Activated T-cell treated with anti-CD3 and anti-CD28 coated beads, Interleukin-2, amount 50 U/mL, for 24 hours (primary cell): Measurements from ENCODE around the gene NUP155.

Source experiments
- DNase-seq: peaks from one replicate; pipeline ENCODE4 v3.0.0-alpha.2; 2020
- H3K27ac Mint-ChIP-seq: 2 replicates; pipeline ENCODE4 v1.8.0; 2020; ENCODE audit warnings: mild to moderate bottlenecking, mixed read lengths
- H3K27me3 Mint-ChIP-seq: 2 replicates; pipeline ENCODE4 v1.8.0; 2020; ENCODE audit warnings: mixed read lengths
- H3K36me3 Mint-ChIP-seq: 2 replicates; pipeline ENCODE4 v1.8.0; 2020; ENCODE audit warnings: low read depth, mixed read lengths
- H3K4me1 Mint-ChIP-seq: 2 replicates; pipeline ENCODE4 v1.8.0; 2020; ENCODE audit warnings: low read depth, mixed read lengths
- H3K4me3 Mint-ChIP-seq: 2 replicates; pipeline ENCODE4 v1.8.0; 2020; ENCODE audit warnings: mild to moderate bottlenecking, moderate library complexity, mixed read lengths
- H3K9me3 Mint-ChIP-seq: 2 replicates; pipeline ENCODE4 v1.8.0; 2020; ENCODE audit warnings: mixed read lengths

The NUP155 gene

DNA sequence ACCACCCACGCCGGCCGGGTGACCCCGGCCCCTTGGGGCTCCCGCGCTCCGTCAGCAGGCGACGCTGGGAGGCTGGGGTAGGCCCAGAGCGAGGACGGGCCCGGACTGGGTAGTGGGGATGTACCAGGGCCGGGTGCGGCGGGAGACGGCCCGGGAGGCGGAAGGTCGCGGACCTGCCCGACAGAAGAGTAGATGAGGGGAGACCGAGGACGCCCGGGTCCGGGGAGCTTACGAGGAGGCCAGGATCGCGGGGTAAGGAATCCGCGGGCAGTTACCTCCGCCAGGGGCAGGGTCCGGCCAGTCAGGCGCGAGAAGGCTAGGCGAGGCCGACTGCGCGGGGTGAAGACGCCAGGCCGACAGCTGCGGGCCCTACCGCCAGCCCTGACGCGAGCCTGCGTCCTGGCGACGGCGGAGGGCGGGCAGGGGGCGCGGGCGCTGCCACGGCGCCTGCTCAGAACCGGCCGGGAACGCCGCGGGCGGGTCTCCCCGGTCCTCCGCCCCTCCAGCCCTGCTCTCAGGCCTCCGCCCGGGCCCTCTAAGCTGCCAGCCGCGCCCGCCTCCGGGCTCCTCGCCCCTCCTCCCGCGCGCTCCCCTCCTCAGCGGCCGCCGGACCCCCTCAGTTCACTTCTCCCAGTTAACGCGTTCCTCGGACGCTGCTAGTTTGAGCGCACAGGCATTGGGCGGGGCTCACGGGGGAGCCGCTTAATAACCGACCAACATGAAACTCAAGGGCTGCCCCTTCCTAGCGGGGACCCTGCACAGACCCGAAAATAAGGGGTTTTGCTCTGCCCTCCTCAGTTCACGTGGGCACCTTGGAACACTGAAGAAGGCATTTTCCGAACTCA, 121.7 kb downstream of the NUP155 start, which contains the start of gene CPLANE1:
Gene CPLANE1, minus strand, starts transcription at position 407 of the 845 bp plus-strand sequence. CDS start 1,678 bp downstream, outside the sequence.
- Mint-ChIP-seq H3K9me3 (peaks cover 1% of the 10 kb centered on the region), H3K27me3 (no peaks in the 10 kb centered on the region), H3K27ac (peak within 1 kb of the TSS; percentile 74), H3K4me1 (peaks cover 13% of the 10 kb centered on the region), H3K36me3 (no peaks in the 10 kb centered on the region), H3K4me3 (peak within 1 kb of the TSS; percentile 78)
- peak; percentile 80 for DNase-seq

- no peak for DNase-seq
- Mint-ChIP-seq H3K27ac (peak overlapping the region; percentile 74), H3K9me3 (no peaks in the 10 kb centered on the region), H3K36me3 (no peaks in the 10 kb centered on the region), H3K4me1 (peaks cover 13% of the 10 kb centered on the region), H3K27me3 (no peaks in the 10 kb centered on the region), H3K4me3 (peak overlapping the region; percentile 78)
Observed at GRCh38 chr5:37248421-37248969, 122.4 kb downstream of the NUP155 start.

- H3K4me1 Mint-ChIP-seq, result peaks cover 13% of the 10 kb centered on the region
- no peaks in the 10 kb centered on the region for H3K36me3 Mint-ChIP-seq
- no peaks in the 10 kb centered on the region for H3K9me3 Mint-ChIP-seq
- no peak for DNase-seq
- H3K27ac Mint-ChIP-seq, result no peak overlapping the region
- H3K27me3 Mint-ChIP-seq, result no peaks in the 10 kb centered on the region
- peak overlapping the region; percentile 78 for H3K4me3 Mint-ChIP-seq
Observed at GRCh38 chr5:37247496-37247895, 123.4 kb downstream of the NUP155 start.

- H3K4me3 Mint-ChIP-seq, result no peak overlapping the region
- no peaks in the 10 kb centered on the region for H3K9me3 Mint-ChIP-seq
- peaks cover 13% of the 10 kb centered on the region for H3K4me1 Mint-ChIP-seq
- H3K27me3 Mint-ChIP-seq, result no peaks in the 10 kb centered on the region
- H3K27ac Mint-ChIP-seq, result no peak overlapping the region
- H3K36me3 Mint-ChIP-seq, result no peaks in the 10 kb centered on the region
- DNase-seq, result no peak
Observed at GRCh38 chr5:37247036-37247435, 123.9 kb downstream of the NUP155 start.
